Smooth muscle cell (in vitro differentiated cells): ENCODE measurements around the gene GID4. TPM values are rescaled to one million over a fixed set of nuclear protein-coding genes. Genes with fewer than 3 reads are reported as not detected.

Source experiments
- DNase-seq: peaks from one replicate; lab custom pipeline; 2025; ENCODE audit not compliant: unreplicated experiment; lab: John Stamatoyannopoulos, UW
- H2AFZ ChIP-seq: fragments of 200-600 bp; sonication (generic); 2 replicates; pipeline ENCODE4 v1.6.0; 2016; ENCODE audit warnings: antibody characterized with exemption, low read depth, mild to moderate bottlenecking
- H3F3A ChIP-seq: fragments of 200-600 bp; sonication (generic); 2 replicates; pipeline ENCODE4 v1.6.0; 2017; ENCODE audit warnings: antibody characterized with exemption, low read depth
- H3K27ac ChIP-seq: fragments of 200-600 bp; sonication (generic); 2 replicates; pipeline ENCODE4 v1.5.1; 2016; ENCODE audit warnings: low read depth, mild to moderate bottlenecking
- H3K27me3 ChIP-seq: fragments of 200-600 bp; sonication (generic); 2 replicates; pipeline ENCODE4 v1.6.1; 2016; ENCODE audit warnings: low read depth, mild to moderate bottlenecking
- H3K36me3 ChIP-seq: fragments of 200-600 bp; sonication (generic); 2 replicates; pipeline ENCODE4 v1.5.1; 2016; ENCODE audit warnings: low read depth
- H3K4me1 ChIP-seq: fragments of 200-600 bp; sonication (generic); 2 replicates; pipeline ENCODE4 v1.5.1; 2016; ENCODE audit warnings: low read depth
- H3K4me2 ChIP-seq: fragments of 200-600 bp; sonication (generic); 2 replicates; pipeline ENCODE4 v1.6.0; 2016; ENCODE audit warnings: mild to moderate bottlenecking
- H3K4me3 ChIP-seq: fragments of 200-600 bp; sonication (generic); 2 replicates; pipeline ENCODE4 v1.5.1; 2016; ENCODE audit warnings: mild to moderate bottlenecking
- H3K79me2 ChIP-seq: fragments of 200-600 bp; sonication (generic); 2 replicates; pipeline ENCODE4 v1.6.0; 2016; ENCODE audit warnings: low read depth, mild to moderate bottlenecking
- H3K9ac ChIP-seq: fragments of 200-600 bp; sonication (generic); 2 replicates; pipeline ENCODE4 v1.6.0; 2016; ENCODE audit warnings: low read depth
- H3K9me3 ChIP-seq: fragments of 200-600 bp; sonication (generic); replicated peaks from 2 replicates; pipeline ENCODE4 v1.5.1; 2016; ENCODE audit warnings: low read depth
- H4K20me1 ChIP-seq: fragments of 200-600 bp; sonication (generic); 2 replicates; pipeline ENCODE4 v1.6.0; 2016; ENCODE audit warnings: low read depth
- CTCF ChIP-seq: fragments of 200-600 bp; sonication (generic); IDR thresholded peaks from 2 replicates; pipeline ENCODE4 v1.5.1; 2017; ENCODE audit warnings: borderline replicate concordance, mild to moderate bottlenecking, antibody characterized with exemption; ENCODE audit not compliant: insufficient read depth, poor library complexity, severe bottlenecking
- WGBS: methylation state at CpG from one replicate; pipeline ENCODE4 v1.1.7; 2016; ENCODE audit warnings: low lambda C conversion rate; 5-methylcytosine and 5-hydroxymethylcytosine counted together
- polyA plus RNA-seq: library from polyadenylated mRNA; unstranded; fragments of >200 nt; fragmentation: Nextera tagmentation; extraction: Ambion mirVana; gene quantifications from 2 replicates; pipeline ENCODE4 v1.2.1, GENCODE V29; 2016
- total RNA-seq: library from RNA; depleted of rRNA; stranded (reverse); fragments of >200 nt; gene quantifications from 2 replicates; pipeline ENCODE4 v1.2.3, GENCODE V29; 2014

Gene GID4
- total and polyA plus RNA-seq, 2 experiments from 2014 or later, result 6.1 to 7.7 TPM

GRCh38 chr17:18106211-18106610, 67.0 kb downstream of the GID4 start:
- H3K4me3 ChIP-seq, result no peak overlapping the region
- DNase-seq, result no peak

GRCh38 chr17:18107061-18107790, 68.0 kb downstream of the GID4 start:
- Histone ChIP-seq H3K4me3 (no peak overlapping the region), H3K27ac (no peak overlapping the region), H3K4me1 (no peaks in the 10 kb centered on the region), H2AFZ (no peak overlapping the region), H3K4me2 (no peak overlapping the region), H3K79me2 (no peaks in the 10 kb centered on the region), H3K36me3 (no peaks in the 10 kb centered on the region), H3F3A (no peaks in the 10 kb centered on the region), H3K9ac (no peak overlapping the region), H3K9me3 (no peaks in the 10 kb centered on the region), H3K27me3 (no peaks in the 10 kb centered on the region), H4K20me1 (no peaks in the 10 kb centered on the region)
- no peak for DNase-seq
- no peak for TF ChIP-seq CTCF
- 95% methylated on average over 14 of the region's 14 CpGs for WGBS

More at GRCh38 chr17:18106211-18106610, 67.0 kb downstream of the GID4 start:
- Histone ChIP-seq H3K9ac (no peak overlapping the region), H3K79me2 (no peaks in the 10 kb centered on the region), H3K4me2 (no peak overlapping the region), H3K36me3 (no peaks in the 10 kb centered on the region), H3K27me3 (no peaks in the 10 kb centered on the region), H4K20me1 (no peaks in the 10 kb centered on the region), H2AFZ (no peak overlapping the region), H3K27ac (no peak overlapping the region), H3K4me1 (no peaks in the 10 kb centered on the region), H3F3A (no peaks in the 10 kb centered on the region), H3K9me3 (no peaks in the 10 kb centered on the region)
- WGBS, result 96% methylated on average over 9 of the region's 9 CpGs
- TF ChIP-seq CTCF, result no peak

GRCh38 chr17:18107971-18108370, 68.8 kb downstream of the GID4 start:
- Histone ChIP-seq H3K4me1 (no peaks in the 10 kb centered on the region), H3K27me3 (no peaks in the 10 kb centered on the region), H3F3A (no peaks in the 10 kb centered on the region), H3K4me3 (no peak overlapping the region), H3K9me3 (no peaks in the 10 kb centered on the region), H3K9ac (no peak overlapping the region), H3K4me2 (no peak overlapping the region), H3K36me3 (no peaks in the 10 kb centered on the region), H2AFZ (no peak overlapping the region), H4K20me1 (no peaks in the 10 kb centered on the region), H3K27ac (no peak overlapping the region), H3K79me2 (no peaks in the 10 kb centered on the region)
- 93% methylated on average over 6 of the region's 6 CpGs for WGBS
- DNase-seq, result no peak
- no peak for TF ChIP-seq CTCF
